ENCODE data around the gene FLYWCH1.

GRCh38 chr16:2955438-2955778, 43.7 kb downstream of the FLYWCH1 start:
- TF ChIP-seq CTCF (IDR thresholded peaks at IDR 0.05): no peak
- no peak for TF ChIP-seq POLR2A (IDR thresholded peaks at IDR 0.05)
